Panc1 (cell line): ENCODE data around the gene NOVA2. TPM values are rescaled to one million over a fixed set of nuclear protein-coding genes. Genes with fewer than 3 reads are reported as not detected.

Experiments
- ATAC-seq: fragments of 200-7000 bp; cut with Tn5 transposase; 2 replicates; pipeline ENCODE4 v1.9.1; 2020; ENCODE audit warnings: mild to moderate bottlenecking, moderate library complexity
- BruUV-seq: library from RNA; stranded (reverse); fragments of 400-500 nt; replicated peaks from 2 replicates; lab custom pipeline; 2021; lab: Mats Ljungman, UMichigan
- CTCF ChIA-PET: fragments of 300-600 bp; sonication (Branson Sonifier 250); formaldehyde crosslinking; loops from one replicate; lab custom pipeline; 2022; ENCODE audit warnings: antibody characterized with exemption; lab: Charles Lee
- POLR2A ChIA-PET: fragments of 300-600 bp; sonication (Branson Sonifier 250); formaldehyde crosslinking; loops from one replicate; lab custom pipeline; 2022; ENCODE audit warnings: antibody characterized with exemption; lab: Charles Lee
- DNase-seq: peaks from one replicate; pipeline ENCODE4 v3.0.0-alpha.2; 2010; ENCODE audit warnings: low read depth, low spot score
- H3K27ac ChIP-seq: 2 replicates; pipeline ENCODE4 v1.5.1; 2011; ENCODE audit warnings: mild to moderate bottlenecking, low read length, inconsistent platforms
- H3K27me3 ChIP-seq: fragments of 200-500 bp; sonication (Bioruptor generic); 2 replicates; pipeline ENCODE4 v1.6.0; 2014; ENCODE audit warnings: low read length, inconsistent platforms; ENCODE audit not compliant: control insufficient read depth, insufficient read depth
- H3K36me3 ChIP-seq: fragments of 200-500 bp; sonication (Bioruptor generic); 2 replicates; pipeline ENCODE4 v1.5.1; 2014; ENCODE audit warnings: inconsistent platforms, mild to moderate bottlenecking, low read length, moderate library complexity; ENCODE audit not compliant: control insufficient read depth, insufficient read depth
- H3K4me1 ChIP-seq: 2 replicates; pipeline ENCODE4 v1.5.1; 2011; ENCODE audit warnings: inconsistent platforms, mild to moderate bottlenecking, low read length, moderate library complexity; ENCODE audit not compliant: control insufficient read depth, insufficient read depth
- H3K4me3 ChIP-seq, 2 experiments: 2 replicates each; pipeline ENCODE4 v1.5.1; 2011 to 2012; ENCODE audit warnings: low read depth in 2 of 2, low read length in 2 of 2, mild to moderate bottlenecking in 2 of 2, inconsistent platforms in 1 of 2, moderate library complexity in 1 of 2
- H3K9me3 ChIP-seq: fragments of 200-500 bp; sonication (Bioruptor generic); 2 replicates; pipeline ENCODE4 v1.5.1; 2014; ENCODE audit warnings: low read depth, mild to moderate bottlenecking, inconsistent platforms, low read length, moderate library complexity; ENCODE audit not compliant: control insufficient read depth, insufficient read depth
- CTCF ChIP-seq: fragments of 450-650 bp; IDR thresholded peaks from 2 replicates; pipeline ENCODE4 v1.5.1; 2017; ENCODE audit warnings: mild to moderate bottlenecking
- POLR2AphosphoS5 ChIP-seq: IDR thresholded peaks from 2 replicates; pipeline ENCODE4 v1.6.1; 2012; ENCODE audit warnings: mild to moderate bottlenecking, low read depth, low read length, moderate library complexity
- REST ChIP-seq, 2 experiments: IDR thresholded peaks; 2 replicates each; pipeline ENCODE4 v1.6.1; 2011 to 2012; ENCODE audit warnings: low read depth in 2 of 2, control low read depth in 1 of 2, low read length in 1 of 2, mild to moderate bottlenecking in 1 of 2, moderate library complexity in 1 of 2; ENCODE audit not compliant: insufficient read depth in 1 of 2
- SIN3A ChIP-seq: IDR thresholded peaks from 2 replicates; pipeline ENCODE4 v1.6.1; 2012; ENCODE audit warnings: low read depth, mild to moderate bottlenecking, low read length, moderate library complexity, borderline replicate concordance; ENCODE audit not compliant: insufficient read depth
- TCF7L2 ChIP-seq: IDR thresholded peaks from 2 replicates; pipeline ENCODE4 v1.6.1; 2011; ENCODE audit warnings: mild to moderate bottlenecking, low read depth, low read length, inconsistent platforms
- in situ Hi-C: cut with HindIII; loops from 2 replicates; pipeline ENCODE4 v1.10.0; 2016; ENCODE audit warnings: low sequenced_read_pairs, low pct_unique_long_range_greater_than_20kb
- intact Hi-C: fragments of 100-400 bp; cut with micrococcal nuclease; formaldehyde crosslinking; loops from one replicate; pipeline ENCODE4 v1.10.0; 2022; ENCODE audit not compliant: unreplicated experiment
- total RNA-seq: library from RNA; stranded (reverse); gene quantifications from one replicate; pipeline ENCODE4 v1.2.1, GENCODE V29; 2021; ENCODE audit not compliant: unreplicated experiment

The NOVA2 gene
- total RNA-seq, 1 experiment from 2014 or later = 0.44 TPM

GRCh38 chr19:45969676-45970075 lies 4.0 kb downstream of the NOVA2 start:
- ATAC-seq = no peak
- intact Hi-C loops = no loop called here
- Histone ChIP-seq H3K9me3 (no peaks in the 10 kb centered on the region), H3K27me3 (no peaks in the 10 kb centered on the region), H3K27ac (no peak overlapping the region), H3K36me3 (no peaks in the 10 kb centered on the region), H3K4me1 (0 out of 2 replicates have a peak, but pooled peaks cover 5% of the 10 kb centered on the region), H3K4me3 (no peak overlapping the region)
- no TSS peak for BruUV-seq
- DNase-seq = no peak
- POLR2A ChIA-PET = no interaction called here
- in situ Hi-C loops = no loop called here
- TF ChIP-seq CTCF = no peak
- no peak for TF ChIP-seq TCF7L2
- CTCF ChIA-PET = no interaction called here

- no peak overlapping the region for H3K27ac ChIP-seq
- in situ Hi-C loops (no loop called here), intact Hi-C loops (no loop called here)
- ChIA-PET CTCF (no interaction called here), POLR2A (no interaction called here)
- TF ChIP-seq POLR2AphosphoS5 (no peak), REST (IDR thresholded peaks at IDR 0.05; ENCODE audit: insufficient read depth in 1 of 2, low read depth in 2 of 2, low read length in 1 of 2) (no peak), CTCF (no peak), TCF7L2 (no peak), SIN3A (no peak)
- ATAC-seq (no peak), DNase-seq (no peak)
- no TSS peak for BruUV-seq
- no peaks in the 10 kb centered on the region for H3K27me3 ChIP-seq
- no peaks in the 10 kb centered on the region for H3K9me3 ChIP-seq
- no peak overlapping the region for H3K4me3 ChIP-seq
- H3K36me3 ChIP-seq = no peaks in the 10 kb centered on the region
- H3K4me1 ChIP-seq = 0 out of 2 replicates have a peak, but pooled peaks cover 5% of the 10 kb centered on the region
Observed at GRCh38 chr19:45968626-45969025, 5.0 kb downstream of the NOVA2 start.
